Endothelial cell of umbilical vein (primary cell): Measurements from ENCODE around the gene EPSTI1. TPM values are rescaled to one million over a fixed set of nuclear protein-coding genes. Genes with fewer than 3 reads are reported as not detected.
A peak's percentile ranks its signal among the peaks of the same experiment; 100 is the strongest.

Experiments used
- Bru-seq: library from RNA; stranded (reverse); fragments of 400-500 nt; gene quantifications from one replicate; lab custom pipeline; 2021; lab: Mats Ljungman, UMichigan
- BruChase-seq, 2 experiments: library from RNA; stranded (reverse); fragments of 400-500 nt; gene quantifications; one replicate each; lab custom pipeline; 2021; lab: Mats Ljungman, UMichigan
- BruUV-seq: library from RNA; stranded (reverse); fragments of 400-500 nt; replicated peaks from 2 replicates; lab custom pipeline; 2021; lab: Mats Ljungman, UMichigan
- CTCF ChIA-PET: fragments of 300-600, 350-600 bp; sonication (Branson Sonifier 250); formaldehyde crosslinking; loops from one replicate; lab custom pipeline; 2021; ENCODE audit warnings: antibody characterized with exemption, inconsistent platforms; lab: Charles Lee
- POLR2A ChIA-PET: fragments of 300-600, 350-600 bp; sonication (Branson Sonifier 250); formaldehyde crosslinking; loops from one replicate; lab custom pipeline; 2021; ENCODE audit warnings: antibody characterized with exemption, inconsistent platforms; lab: Charles Lee
- DNase-seq: peaks from one replicate; pipeline ENCODE4 v3.0.0-alpha.2; 2011; ENCODE audit warnings: low read depth, low spot score
- FAIRE-seq: peaks from 2 replicates; lab custom pipeline; 2011; peaks lifted over from hg19 to GRCh38; lab: Jason Lieb, UNC
- H2AFZ ChIP-seq: 2 replicates; pipeline ENCODE4 v1.6.0; 2012; ENCODE audit warnings: low read depth, low read length, control low read depth, inconsistent platforms
- H3K27ac ChIP-seq: 2 replicates; pipeline ENCODE4 v1.5.1; 2011; ENCODE audit warnings: low read depth, mild to moderate bottlenecking, control low read depth, low read length, moderate library complexity; ENCODE audit not compliant: insufficient read depth
- H3K27me3 ChIP-seq, 2 experiments: 2 replicates each; pipeline versions ENCODE4 v1.6.0 to v1.6.1; 2011; ENCODE audit warnings: low read length in 2 of 2, mixed read lengths in 1 of 2; ENCODE audit not compliant: control insufficient read depth in 2 of 2, insufficient read depth in 2 of 2
- H3K36me3 ChIP-seq, 2 experiments: 2 replicates in 1 of 2; 3 replicates in 1 of 2; pipeline ENCODE4 v1.5.1; 2011; ENCODE audit warnings: low read length in 2 of 2, mild to moderate bottlenecking in 1 of 2, moderate library complexity in 1 of 2; ENCODE audit not compliant: control insufficient read depth in 2 of 2, insufficient read depth in 2 of 2; ENCODE audit errors: extremely low read depth in 1 of 2
- H3K4me1 ChIP-seq: 3 replicates; pipeline ENCODE4 v1.5.1; 2011; ENCODE audit warnings: mild to moderate bottlenecking, low read length; ENCODE audit not compliant: control insufficient read depth, insufficient read depth; ENCODE audit errors: extremely low read depth
- H3K4me2 ChIP-seq: 2 replicates; pipeline ENCODE4 v1.6.1; 2011; ENCODE audit warnings: low read length, control low read depth, mixed read lengths; ENCODE audit not compliant: insufficient read depth
- H3K4me3 ChIP-seq, 3 experiments: fragments of 200-600 bp in 1 of 3; sonication (generic), shearing (Covaris generic) in 1 of 3; replicated peaks in 1 of 3; 2 replicates each; pipeline ENCODE4 v1.5.1; 2011 to 2016; ENCODE audit warnings: control low read depth in 3 of 3, low read length in 3 of 3, mild to moderate bottlenecking in 2 of 3, inconsistent platforms in 1 of 3, low read depth in 1 of 3, moderate library complexity in 1 of 3; ENCODE audit not compliant: insufficient read depth in 1 of 3
- H3K79me2 ChIP-seq: 2 replicates; pipeline ENCODE4 v1.6.0; 2012; ENCODE audit warnings: low read length, inconsistent platforms; ENCODE audit not compliant: control insufficient read depth, insufficient read depth
- H3K9ac ChIP-seq: replicated peaks from 2 replicates; pipeline ENCODE3; 2011; ENCODE audit warnings: low read length, control low read depth; ENCODE audit not compliant: insufficient read depth; ENCODE audit errors: extremely low read depth
- H3K9me1 ChIP-seq: replicated peaks from 3 replicates; pipeline ENCODE4 v1.6.0; 2011; ENCODE audit warnings: mild to moderate bottlenecking, low read length; ENCODE audit not compliant: control insufficient read depth, insufficient read depth; ENCODE audit errors: extremely low read depth
- H3K9me3 ChIP-seq: replicated peaks from 2 replicates; pipeline ENCODE4 v1.5.1; 2012; ENCODE audit warnings: low read length, inconsistent platforms; ENCODE audit not compliant: control insufficient read depth, insufficient read depth
- H4K20me1 ChIP-seq: replicated peaks from 2 replicates; pipeline ENCODE3; 2011; ENCODE audit warnings: mild to moderate bottlenecking, low read length; ENCODE audit not compliant: control insufficient read depth, insufficient read depth; ENCODE audit errors: extremely low read depth
- CTCF ChIP-seq, 2 donors: IDR thresholded peaks; 1 replicate in 1 of 2; 2 replicates in 1 of 2; pipeline ENCODE4 v1.5.1; 2011; ENCODE audit warnings: low read length in 2 of 2, mild to moderate bottlenecking in 2 of 2, moderate library complexity in 2 of 2, control low read depth in 1 of 2, inconsistent platforms in 1 of 2, low read depth in 1 of 2; ENCODE audit not compliant: insufficient read depth in 1 of 2; ENCODE audit errors: extremely low read depth in 1 of 2
- EZH2 ChIP-seq: IDR thresholded peaks from 2 replicates; pipeline ENCODE4 v1.6.1; 2012; ENCODE audit warnings: borderline replicate concordance, low read depth, mild to moderate bottlenecking, moderate library complexity, low read length, inconsistent platforms; ENCODE audit not compliant: severe bottlenecking
- FOS ChIP-seq: IDR thresholded peaks from 2 replicates; pipeline ENCODE4 v1.6.1; 2011; ENCODE audit warnings: mild to moderate bottlenecking, low read length, moderate library complexity, borderline replicate concordance; ENCODE audit not compliant: insufficient read depth
- GATA2 ChIP-seq: IDR thresholded peaks from 2 replicates; pipeline ENCODE4 v1.7.0; 2011; ENCODE audit warnings: low read depth, mild to moderate bottlenecking, moderate library complexity, mixed read lengths, low read length; ENCODE audit not compliant: insufficient read length, insufficient read depth
- JUN ChIP-seq: IDR thresholded peaks from 2 replicates; pipeline ENCODE4 v1.6.1; 2011; ENCODE audit warnings: borderline replicate concordance, low read depth; ENCODE audit not compliant: insufficient read length, insufficient read depth
- MYC ChIP-seq: IDR thresholded peaks from one replicate; pipeline ENCODE4 v1.6.1; 2011; ENCODE audit warnings: mild to moderate bottlenecking, low read depth, low read length
- POLR2A ChIP-seq: IDR thresholded peaks from 2 replicates; pipeline ENCODE4 v1.6.1; 2012; ENCODE audit warnings: low read depth, mild to moderate bottlenecking, control low read depth, low read length
- POLR2AphosphoS5 ChIP-seq: IDR thresholded peaks from 2 replicates; pipeline ENCODE4 v1.6.1; 2012; ENCODE audit warnings: low read depth, mild to moderate bottlenecking, control low read depth, low read length, moderate library complexity; ENCODE audit not compliant: insufficient read depth
- dilution Hi-C: fragments of 300-500 bp; cut with MboI; formaldehyde crosslinking; loops from one replicate; pipeline ENCODE4 v1.15.0; 2019; ENCODE audit warnings: low sequenced_read_pairs; ENCODE audit not compliant: extremely low pct_ligation_motif_present
- intact Hi-C: fragments of 100-400 bp; cut with micrococcal nuclease; formaldehyde crosslinking; loops from one replicate; pipeline ENCODE4 v1.10.0; 2022
- long read RNA-seq: library from polyadenylated mRNA; stranded (forward); transcript quantifications from one replicate; pipeline ENCODE4 v2.0.0, GENCODE V29; 2021
- polyA minus RNA-seq, 3 experiments: library from RNA; depleted of rRNA, polyadenylated mRNA; stranded (reverse); fragments of >200 nt; gene quantifications; 1 replicate in 1 of 3; 2 replicates in 2 of 3; pipeline ENCODE4 v1.2.3, GENCODE V29; 2011
- polyA plus RNA-seq, 4 experiments: library from polyadenylated mRNA; depleted of rRNA in 3 of 4; stranded (reverse) in 3 of 4; unstranded in 1 of 4; fragments of >200 nt; gene quantifications; 2 replicates each; pipeline versions ENCODE4 v1.2.1 to v1.2.3, GENCODE V29; 2011 to 2012; ENCODE audit warnings: missing spikeins in 1 of 4
- total RNA-seq: library from RNA; stranded (reverse); gene quantifications from 2 replicates; pipeline ENCODE4 v1.2.3, GENCODE V29; 2021
- TF ChIP-seq, protein P1 (sequence below): IDR thresholded peaks from 2 replicates; pipeline ENCODE4 v1.6.1; 2011; ENCODE audit not compliant: insufficient read depth, insufficient read length

Gene EPSTI1
- total RNA-seq (0.74 and 3.1 TPM in 2 replicates), polyA plus RNA-seq (0.76 and 0.77 TPM in 2 replicates), polyA minus RNA-seq (0.49 and 0.76 TPM in 2 replicates), Bru-seq, nascent RNA (percentile 41 among the genes with signal in this experiment), BruChase-seq, experiment 1, labeled RNA remaining after a 6-hour chase (percentile 18 among the genes with signal in this experiment), BruChase-seq, experiment 2, labeled RNA remaining after a 2-hour chase (percentile 21 among the genes with signal in this experiment)
- 0.55 and 0.58 TPM in 2 replicates for polyA plus RNA-seq (2011; cell fraction: cytosol; rRNA removed)
- 0.67 and 0.74 TPM in 2 replicates for polyA plus RNA-seq (2011; cell fraction: nucleus; rRNA removed)
- polyA plus RNA-seq (2012) = 0.98 and 1.3 TPM in 2 replicates
- polyA minus RNA-seq (2011; cell fraction: cytosol; rRNA and poly(A)+ RNA removed) = not detected
- polyA minus RNA-seq (2011; cell fraction: nucleus; rRNA and poly(A)+ RNA removed) = 0.77 and 1.2 TPM in 2 replicates
- long read RNA-seq, transcript EPSTI1-201 (11 exons, 3,114 nt) = major isoform, 5 of 5 reads
- long read RNA-seq, partial matches to known transcripts = 0 of 5 reads
- long read RNA-seq, other reads (novel, unspliced or antisense) = 0 of 5 reads

GRCh38 chr13:42991898-42992763, at the start of gene EPSTI1:
EPSTI1 (minus strand) TSS chr13:42992241; CDS start chr13:42992165, 76 bp downstream.
- Histone ChIP-seq H3K4me1 (peaks cover 20% of the 10 kb centered on the region), H3K9ac (peak within 1 kb of the TSS; percentile 73), H3K9me3 (no peaks in the 10 kb centered on the region), H4K20me1 (no peaks in the 10 kb centered on the region), H3K79me2 (no peaks in the 10 kb centered on the region), H3K9me1 (no peaks in the 10 kb centered on the region), H3K27me3 (no peaks in the 10 kb centered on the region), H3K4me3 (peak within 1 kb of the TSS; percentile 62 to 77 (median 70)), H3K36me3 (no peaks in the 10 kb centered on the region), H3K4me2 (peak within 1 kb of the TSS; percentile 95), H3K27ac (peak within 1 kb of the TSS; percentile 2), H2AFZ (peak within 1 kb of the TSS; percentile 98)
- BruUV-seq = no TSS peak
- dilution Hi-C loops = no loop called here
- TF ChIP-seq EZH2 = no peak
- TF ChIP-seq POLR2A = no peak
- no peak for TF ChIP-seq GATA2
- TF ChIP-seq CTCF (IDR thresholded peaks at IDR 0.05; ENCODE audit: extremely low read depth in 1 of 2, insufficient read depth in 1 of 2, low read depth in 1 of 2, low read length in 2 of 2) = no peak
- no peak for TF ChIP-seq FOS
- no peak for TF ChIP-seq POLR2AphosphoS5
- TF ChIP-seq, protein P1, sequence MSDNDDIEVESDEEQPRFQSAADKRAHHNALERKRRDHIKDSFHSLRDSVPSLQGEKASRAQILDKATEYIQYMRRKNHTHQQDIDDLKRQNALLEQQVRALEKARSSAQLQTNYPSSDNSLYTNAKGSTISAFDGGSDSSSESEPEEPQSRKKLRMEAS = no peak
- no peak for TF ChIP-seq MYC
- no peak for TF ChIP-seq JUN
- intact Hi-C loops = loop anchor here (1.0 to 5.0 kb wide), 3 partner anchors 31 to 85 kb away; partner anchors contain the start of gene DNAJC15
- ChIA-PET POLR2A (interaction anchor here (0.6 to 1.0 kb wide), 2 partner anchors 32 to 887 kb away, joined by 3 to 8 read pairs; partner anchors contain the start of genes CCDC122 and LACC1), CTCF (interaction anchor here (0.9 to 4.0 kb wide), 6 partner anchors 13 to 93 kb away, joined by 3 to 21 read pairs (median 4); partner anchors contain the start of gene DNAJC15)
- FAIRE-seq (peak; percentile 62), DNase-seq (peak; percentile 77)
